Kidney tubule cell (primary cell): Measurements from ENCODE around the gene BMI1.
"Not testable (repeated sequence)": the region's sequence is repeated elsewhere in the genome, so short reads cannot be mapped to it uniquely, and the experiment has no call there.

Source experiments
- DNase-seq: peaks from one replicate; pipeline ENCODE4 v3.0.0-alpha.2; 2018; ENCODE audit warnings: low spot score

The BMI1 gene

DNA sequence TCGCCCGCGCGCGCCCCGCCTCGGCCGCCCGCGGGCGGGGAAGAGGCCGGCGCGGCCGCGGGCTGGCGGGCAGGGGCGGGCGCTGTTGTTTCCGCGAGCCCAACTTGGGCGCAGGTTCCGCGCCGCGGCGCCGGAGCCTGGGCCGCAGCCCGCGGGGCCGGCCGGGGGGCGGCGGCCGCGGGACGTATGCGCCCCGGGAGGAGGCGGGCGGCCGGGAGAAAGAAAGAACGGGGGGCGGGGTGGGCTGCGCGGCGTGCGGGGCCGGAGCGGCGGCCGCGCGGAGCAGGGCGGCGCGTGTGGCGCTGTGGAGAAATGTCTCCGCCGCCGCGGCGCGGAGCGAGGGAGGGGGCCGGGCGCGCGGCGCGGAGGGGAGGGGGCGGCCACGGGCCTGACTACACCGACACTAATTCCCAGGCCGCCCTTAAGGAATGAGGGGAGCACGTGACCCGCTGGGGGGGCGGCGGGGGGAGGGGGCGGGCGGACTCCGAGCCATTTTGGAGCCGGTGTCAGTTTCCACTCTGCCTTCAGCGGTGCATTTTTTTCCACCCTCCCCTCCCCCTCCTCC is at the start of gene BMI1:
Gene BMI1 (plus strand): TSS at position 509 of the 565 bp plus-strand sequence. CDS start 5,351 bp downstream, outside the sequence.
- peak; percentile 78 for DNase-seq

DNA sequence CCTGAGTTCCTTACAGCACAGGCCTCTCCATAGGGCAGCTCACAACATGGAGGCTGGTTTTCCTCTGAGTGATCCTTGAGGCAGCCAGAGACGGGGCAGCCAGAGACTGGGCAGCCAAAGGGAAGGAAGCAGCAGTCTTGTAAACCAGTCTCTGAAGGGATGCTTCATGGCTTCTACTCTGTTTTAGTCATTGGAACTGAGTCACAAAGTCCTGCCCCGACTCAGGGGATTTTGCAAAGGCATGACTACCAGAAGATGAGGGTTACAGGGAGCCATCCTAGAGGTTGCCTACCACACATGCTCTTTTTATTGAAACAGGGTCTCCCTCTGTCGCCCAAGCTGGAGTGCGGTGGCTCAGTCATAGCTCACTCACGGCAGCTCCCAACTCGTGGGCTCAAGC is 49.1 kb upstream of the BMI1 start:
- DNase-seq, result no peak

DNA sequence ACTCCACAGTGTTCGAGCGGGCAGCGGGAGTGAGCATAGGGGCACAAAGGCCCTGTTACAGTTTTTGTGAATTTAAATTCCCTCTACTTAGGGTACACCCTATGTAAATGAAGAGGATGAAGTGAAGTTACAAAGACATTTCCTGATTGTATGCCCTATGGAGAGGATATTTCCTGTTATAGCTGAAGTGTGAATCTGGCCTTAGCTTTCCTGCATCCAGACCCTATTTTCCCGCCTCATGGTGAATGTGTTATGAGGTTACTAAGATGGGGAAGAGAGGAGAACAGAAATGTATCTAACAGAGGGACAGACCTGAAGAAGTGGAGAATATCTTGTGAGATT is 42.5 kb upstream of the BMI1 start:
- no peak for DNase-seq

DNA sequence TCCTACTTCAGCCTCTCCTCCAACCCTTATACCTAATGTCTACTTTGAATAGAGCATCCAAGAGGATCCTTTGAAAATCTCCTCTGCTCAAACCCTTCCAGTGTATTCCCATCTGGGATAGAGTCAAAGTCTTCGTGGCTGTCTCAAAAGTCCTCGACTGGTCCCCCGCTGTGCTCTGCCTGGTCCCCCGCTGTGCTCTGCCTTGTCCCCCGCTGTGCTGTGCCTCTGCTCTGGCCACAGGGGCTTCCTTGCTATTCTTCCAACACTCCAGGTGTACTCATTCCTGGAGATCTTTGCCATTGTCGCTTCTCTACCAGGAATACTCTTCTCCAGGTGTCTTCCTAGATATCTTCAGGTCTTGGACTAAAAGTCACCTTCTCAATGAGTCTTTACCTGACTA is 40.8 kb upstream of the BMI1 start:
- no peak for DNase-seq

DNA sequence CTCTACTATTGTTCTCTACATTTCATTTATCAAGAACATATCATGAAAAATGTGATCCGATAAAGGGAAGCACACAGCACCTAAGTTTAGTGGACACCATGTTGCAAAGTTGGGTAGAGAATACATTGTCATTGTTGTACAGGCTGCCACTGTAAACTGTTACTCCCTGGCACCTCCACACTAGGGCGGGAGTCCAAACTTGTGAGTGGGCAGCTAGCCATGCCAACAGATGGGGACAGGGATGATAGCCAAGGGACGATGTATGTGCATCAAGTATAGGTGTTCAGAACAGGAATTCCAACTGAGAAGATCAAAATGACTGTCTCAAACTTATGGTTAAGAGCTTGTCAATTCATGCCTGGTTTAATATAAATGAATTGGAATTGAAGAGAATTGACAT is 35.8 kb upstream of the BMI1 start:
- DNase-seq, result no peak

DNA sequence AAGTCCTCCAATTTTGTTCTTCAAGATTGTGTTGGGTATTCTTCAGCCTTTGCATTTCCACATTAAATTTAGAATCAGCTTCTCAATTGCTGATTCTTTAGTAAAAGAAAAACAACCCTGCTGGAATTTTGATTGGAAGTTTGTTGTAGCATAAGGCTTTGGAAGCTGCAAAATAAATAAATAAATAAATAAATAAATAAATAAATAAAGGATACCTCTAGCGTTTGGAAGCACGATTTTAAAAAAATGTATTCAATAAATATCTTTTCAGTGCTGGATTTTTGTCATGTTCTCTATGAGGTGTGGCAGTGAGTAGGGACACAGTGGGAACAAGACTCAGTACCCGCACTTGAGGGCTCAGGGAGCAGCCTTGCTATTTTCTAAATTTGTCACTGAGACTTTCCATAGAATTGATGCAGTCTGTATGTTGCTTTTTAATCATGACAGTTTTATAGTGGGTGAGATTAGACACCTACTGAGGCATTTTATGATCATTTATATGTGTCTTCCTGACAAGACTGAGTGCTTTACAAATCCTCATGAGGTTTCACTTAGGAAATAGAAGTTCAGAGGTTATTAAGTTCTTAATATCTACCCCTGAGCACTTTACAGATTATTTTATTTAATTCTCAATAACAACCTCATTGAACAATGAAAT is 27.0 kb upstream of the BMI1 start:
- DNase-seq, result no peak

DNA sequence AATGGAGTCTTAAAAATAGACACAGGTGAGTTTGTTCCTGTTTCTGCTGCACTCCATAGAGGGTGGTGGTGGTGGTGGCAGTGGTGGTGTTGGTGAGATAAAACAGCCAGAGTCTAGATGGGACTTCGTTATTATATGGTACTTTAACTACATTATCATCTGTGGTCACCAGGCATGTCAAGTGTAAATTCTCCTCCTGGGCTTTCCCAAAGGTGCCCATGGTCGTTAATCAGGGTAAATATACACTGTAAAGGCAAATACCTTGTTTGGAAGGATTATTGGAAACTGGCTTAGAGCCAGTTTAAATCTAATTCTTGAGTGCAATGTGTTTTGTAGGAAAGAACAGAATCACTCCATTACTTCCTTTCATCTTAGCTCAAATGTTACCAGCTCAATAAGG is 26.2 kb upstream of the BMI1 start:
- no peak for DNase-seq

DNA sequence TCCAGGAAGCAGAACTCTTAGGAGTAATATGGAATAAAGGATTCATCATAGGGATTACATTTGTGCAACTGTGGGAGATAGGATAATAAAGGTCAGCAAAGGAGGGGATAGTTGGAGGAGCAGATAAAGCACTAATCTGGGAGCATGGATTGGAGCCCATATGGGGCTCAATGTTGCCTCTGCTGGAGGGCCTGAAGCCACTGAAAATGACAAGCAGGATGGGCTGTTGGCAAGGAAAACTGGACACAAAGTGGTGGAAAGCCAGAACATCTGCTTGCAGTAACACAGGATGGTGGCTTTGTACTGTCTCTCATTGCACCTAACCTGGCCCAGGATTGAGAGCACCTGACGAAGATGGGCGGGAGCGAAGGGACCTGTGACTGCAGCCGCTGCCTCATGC is 19.7 kb upstream of the BMI1 start:
- DNase-seq, result no peak

DNA sequence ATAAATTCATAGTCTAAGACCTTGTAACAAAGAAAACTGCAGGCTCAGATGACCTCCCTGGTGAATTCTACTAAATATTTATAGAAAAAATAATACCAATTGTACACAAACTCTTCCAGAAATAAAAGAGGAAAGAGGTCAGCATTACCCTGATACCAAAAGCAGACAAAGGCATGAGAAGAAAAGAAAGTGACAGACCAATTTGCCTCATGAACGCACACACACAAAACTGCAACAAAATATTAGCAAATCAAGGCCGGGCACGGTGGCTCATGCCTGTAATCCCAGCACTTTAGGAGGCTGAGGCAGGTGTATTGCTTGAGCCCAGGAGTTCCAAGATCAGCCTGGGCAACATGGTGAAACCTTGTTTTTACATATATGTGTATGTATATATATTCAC is 17.4 kb upstream of the BMI1 start:
- no peak for DNase-seq

DNA sequence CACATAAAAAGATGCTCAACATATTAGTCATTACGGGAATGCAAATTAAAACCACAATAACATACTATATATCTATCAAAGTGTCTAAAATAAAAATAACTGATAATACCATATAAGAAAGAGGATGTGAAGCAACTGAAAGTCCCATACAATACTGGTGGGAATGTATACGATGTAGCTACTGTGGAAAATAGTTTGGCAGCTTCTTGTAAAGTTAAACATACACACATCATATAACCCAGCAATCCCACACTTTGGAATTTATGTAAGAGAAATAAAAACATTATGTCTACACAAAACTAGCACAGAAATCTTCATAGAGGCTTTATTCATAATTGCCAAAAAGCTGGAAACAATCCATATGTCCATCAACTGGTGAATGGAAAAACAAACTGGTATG is 15.2 kb upstream of the BMI1 start:
- DNase-seq, result no peak

DNA sequence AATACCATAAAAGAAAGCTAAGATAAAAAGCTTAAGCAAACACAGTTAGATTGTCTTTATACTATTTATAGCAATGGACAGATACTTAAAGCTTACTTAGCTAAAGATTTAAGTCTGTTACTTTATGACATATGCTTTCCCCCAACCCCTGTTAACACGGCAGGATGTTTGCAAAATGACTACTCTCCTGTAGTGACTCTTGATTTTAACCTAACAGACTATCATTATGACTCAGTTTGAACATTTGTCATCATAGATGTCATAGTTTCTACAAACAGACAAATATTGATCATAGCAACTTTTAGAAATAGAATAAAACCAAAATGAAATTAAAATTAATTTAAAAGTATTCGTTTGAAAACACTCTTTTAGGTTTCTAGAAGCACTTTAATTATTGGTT is 12.5 kb upstream of the BMI1 start:
- peak; percentile 63 for DNase-seq

DNA sequence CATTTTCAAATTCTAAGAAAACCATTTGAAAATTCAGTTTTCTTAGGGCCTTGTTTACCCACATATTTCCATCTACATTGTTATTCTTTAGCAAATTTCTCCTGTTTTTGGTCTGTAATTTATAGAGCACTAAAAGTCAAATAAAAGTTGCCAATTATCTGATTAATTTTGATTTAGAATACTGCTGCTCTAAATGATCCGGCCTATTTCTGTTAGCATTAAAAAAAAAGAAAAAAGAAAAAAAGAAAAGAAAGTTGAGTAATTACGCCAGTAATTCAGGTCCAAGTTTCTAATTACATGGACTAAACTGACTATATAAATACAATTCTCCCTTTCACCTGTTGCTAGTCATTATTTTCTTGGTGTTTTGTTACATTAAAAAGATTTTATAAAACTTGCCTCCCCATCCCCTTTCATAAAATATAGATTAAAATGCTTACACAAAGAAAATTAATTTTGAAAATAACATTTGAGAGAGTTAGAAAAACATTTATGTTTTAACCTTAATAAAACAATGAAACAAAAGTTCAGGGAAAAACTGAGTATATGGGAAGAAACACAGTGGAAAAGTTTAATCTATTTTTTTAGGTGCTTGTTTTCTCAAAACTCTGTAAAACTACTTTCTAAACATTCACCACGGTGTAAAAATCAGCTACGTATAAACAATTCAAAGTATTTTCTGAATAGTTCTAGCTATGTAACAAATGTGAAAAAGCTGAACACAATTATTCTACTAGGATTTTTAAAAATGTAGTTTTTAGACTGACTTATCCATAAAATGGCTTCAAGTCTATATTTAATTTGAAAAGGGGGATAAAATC is 11.5 kb upstream of the BMI1 start:
- DNase-seq, result no peak

DNA sequence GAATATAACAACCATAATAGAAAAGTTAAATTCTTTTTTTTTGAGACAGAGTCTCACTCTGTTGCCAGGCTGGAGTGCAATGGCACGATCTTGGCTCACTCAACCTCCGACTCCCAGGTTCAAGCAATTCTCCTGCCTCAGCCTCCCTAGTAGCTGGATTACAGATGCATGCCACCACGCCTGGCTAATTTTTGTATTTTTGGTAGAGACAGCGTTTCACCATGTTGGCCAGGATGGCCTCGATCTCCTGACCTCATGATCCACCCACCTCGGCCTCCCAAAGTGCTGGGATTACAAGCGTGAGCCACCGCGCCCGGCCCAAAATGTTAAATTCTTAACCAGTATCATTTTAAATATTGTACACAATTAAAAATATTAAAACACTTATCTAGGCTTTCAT is 10.9 kb upstream of the BMI1 start:
- DNase-seq, result not testable (repeated sequence)

DNA sequence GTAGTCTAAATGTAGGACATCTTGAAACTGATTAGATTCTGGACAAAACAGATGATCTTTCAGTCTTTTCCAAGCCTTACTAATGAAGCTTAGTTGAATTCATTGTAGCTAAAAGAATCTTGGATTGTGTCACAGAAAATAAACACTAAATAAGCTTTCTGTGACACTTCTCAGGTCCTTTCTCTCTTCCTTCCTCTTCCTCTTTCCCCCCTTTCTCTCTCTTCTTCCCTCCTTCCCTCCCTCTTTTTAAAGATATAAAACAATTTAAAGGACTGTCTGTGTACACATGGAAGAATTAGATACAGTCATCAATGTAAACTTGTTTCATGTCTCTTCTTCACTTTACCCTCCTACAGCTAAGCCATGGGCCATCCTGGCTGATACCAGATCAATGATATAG is 10.0 kb upstream of the BMI1 start:
- no peak for DNase-seq

DNA sequence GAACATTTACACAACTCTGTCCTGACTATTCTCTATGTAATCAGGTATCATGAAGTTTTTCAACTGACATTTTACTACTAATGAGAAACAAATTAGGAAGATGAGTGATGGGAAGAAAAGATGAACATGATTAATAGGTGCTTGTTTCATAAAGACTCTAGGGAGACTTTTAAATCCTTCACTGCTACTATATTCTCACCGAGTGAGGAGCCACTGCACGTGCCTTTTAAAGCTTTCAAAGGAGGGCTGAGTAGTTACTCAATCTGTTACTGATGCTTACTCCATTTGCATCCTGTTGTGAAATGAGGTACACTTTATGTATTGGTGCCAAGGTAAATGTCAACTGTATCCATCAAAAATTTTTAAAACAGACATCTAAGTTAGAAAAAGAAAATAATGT is 6.0 kb upstream of the BMI1 start:
- DNase-seq, result no peak

DNA sequence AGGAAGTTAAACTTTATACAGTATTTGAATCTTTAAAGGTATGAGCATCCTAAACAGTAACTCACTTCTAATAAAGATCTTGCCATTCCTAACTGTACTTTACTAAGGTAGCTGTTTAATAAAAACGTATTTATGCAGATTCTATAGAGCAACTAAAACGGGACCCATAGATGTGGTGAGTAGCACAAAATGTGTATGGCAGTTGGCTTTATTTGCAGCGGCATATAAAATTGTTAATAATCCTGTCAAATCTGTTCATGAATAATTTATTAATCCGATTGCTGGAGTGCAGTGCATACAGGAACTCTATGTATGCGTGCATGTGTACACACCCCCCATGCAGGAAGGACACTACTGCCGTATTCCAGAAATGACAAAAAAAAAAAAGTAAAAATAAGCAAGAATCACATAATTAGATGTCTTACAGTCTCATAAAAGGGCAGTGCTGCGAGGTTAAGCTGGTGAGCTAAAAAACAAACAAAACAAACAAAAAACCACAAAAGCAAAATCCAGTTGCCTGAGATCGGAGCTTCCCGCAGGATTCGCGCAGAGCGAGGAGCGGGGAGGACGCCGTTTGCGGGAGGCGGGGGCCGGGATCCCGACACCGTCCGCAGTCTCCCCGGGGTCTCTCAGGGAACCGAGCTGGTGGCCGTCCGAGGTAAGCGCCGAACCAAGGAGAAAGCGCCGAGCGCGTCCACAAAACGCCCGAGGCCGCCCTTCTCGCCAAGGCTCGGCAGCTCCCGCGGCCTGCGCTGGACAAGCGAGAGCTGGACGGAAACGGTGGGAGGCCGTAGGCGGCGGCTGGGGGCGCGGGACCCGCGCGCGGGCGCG is 5.2 kb upstream of the BMI1 start:
- DNase-seq, result peak; percentile 14

DNA sequence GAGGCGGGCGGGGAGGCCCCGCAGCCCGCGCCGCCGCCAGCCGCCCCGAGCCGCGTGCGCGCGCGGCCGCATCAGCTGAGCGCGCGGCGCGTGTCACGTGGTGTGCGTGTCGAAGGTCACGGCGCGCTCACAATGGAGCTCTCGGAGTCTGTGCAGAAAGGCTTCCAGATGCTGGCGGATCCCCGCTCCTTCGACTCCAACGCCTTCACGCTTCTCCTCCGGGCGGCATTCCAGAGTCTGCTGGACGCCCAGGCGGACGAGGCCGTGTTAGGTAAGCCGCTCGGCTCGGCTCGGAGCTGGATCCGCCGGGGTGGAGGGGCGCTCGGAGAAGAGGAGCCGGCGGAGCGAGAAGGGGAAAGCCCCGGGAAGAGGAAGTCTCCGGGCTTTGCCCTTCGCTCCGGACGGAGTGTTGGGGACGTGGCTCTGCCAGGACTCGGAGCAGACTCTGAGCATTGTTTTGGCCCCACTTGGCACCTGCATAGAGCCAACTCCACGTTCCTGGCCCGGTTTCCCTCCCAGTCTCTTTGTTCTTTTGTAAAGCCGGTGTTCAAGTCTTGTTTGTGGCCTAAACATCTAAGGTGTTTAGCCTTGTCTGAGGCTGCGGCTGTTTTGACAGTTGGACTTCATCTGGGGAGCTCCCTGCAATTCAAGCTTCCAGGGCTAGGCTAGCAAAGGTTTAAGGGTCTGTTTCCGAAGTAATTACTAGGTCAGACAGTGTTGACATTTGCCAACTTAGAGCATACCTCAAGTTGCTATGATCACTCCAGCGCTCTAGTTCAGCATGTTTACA is 4.4 kb upstream of the BMI1 start, which contains the start of gene COMMD3:
Gene COMMD3 (plus strand): TSS at position 103 of the 790 bp plus-strand sequence. CDS start 30 bp downstream, at position 133.
- peak; percentile 85 for DNase-seq

DNA sequence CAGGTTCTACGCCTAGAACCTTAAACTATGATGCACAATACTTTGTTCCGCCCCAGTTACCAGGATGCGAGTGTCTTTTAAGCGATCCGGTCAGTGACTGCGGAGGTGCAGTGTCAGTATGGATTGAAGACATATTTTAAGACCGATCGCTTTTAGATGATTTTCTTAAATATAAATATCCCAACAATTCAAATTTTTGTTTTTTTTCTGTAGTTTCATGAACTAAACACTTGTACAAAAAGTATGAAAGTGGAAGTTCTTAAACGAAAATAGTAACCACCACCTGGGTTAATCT is 3.9 kb upstream of the BMI1 start:
- no peak for DNase-seq

DNA sequence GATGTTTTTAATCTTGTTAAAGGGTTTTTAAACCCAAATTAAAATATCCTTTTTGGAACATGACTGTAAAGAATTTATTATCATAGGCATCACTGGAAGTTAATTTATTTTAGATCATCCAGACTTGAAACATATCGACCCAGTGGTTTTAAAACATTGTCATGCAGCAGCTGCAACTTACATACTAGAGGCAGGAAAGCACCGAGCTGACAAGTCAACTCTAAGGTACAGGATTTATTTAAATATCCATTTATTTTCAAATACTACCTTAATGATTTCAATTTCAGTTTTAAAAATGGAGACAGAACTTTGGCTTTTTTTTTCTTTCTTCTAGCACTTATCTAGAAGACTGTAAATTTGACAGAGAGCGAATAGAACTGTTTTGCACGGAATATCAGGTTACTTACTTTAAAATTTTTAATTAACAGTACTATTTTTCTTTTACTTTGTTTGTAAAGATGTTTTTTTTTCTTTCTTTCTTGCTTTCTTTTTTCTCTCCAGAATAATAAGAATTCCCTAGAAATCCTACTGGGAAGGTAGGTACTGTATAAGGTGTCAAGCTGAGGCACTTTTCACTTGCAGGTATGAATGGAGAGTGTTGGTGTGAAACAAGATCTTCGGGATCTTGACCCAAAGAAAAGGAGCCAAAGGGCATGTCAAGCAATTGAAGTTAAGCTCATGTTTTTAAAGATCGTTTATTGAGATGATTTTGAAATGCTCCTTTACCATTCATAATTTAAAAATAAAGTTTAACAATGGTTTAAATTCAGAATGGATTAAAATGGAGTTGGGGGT is 2.9 kb upstream of the BMI1 start:
- DNase-seq, result no peak

DNA sequence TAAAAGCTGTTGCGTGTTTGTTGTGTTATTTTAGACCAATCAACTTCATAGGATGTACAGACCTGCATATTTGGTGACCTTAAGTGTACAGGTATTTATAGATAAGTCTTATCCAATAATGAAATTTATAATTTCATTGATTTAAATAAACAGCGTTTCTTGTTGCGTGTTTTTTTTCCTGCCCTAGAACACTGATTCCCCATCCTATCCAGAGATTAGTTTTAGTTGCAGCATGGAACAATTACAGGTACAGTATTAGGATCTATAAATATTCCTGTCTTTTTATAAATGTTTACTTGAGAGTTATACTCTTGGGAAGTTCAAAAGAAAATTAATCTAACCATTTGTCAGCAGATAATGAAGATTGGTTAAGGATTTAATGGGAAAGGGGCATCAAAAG is 2.1 kb upstream of the BMI1 start:
- no peak for DNase-seq

DNA sequence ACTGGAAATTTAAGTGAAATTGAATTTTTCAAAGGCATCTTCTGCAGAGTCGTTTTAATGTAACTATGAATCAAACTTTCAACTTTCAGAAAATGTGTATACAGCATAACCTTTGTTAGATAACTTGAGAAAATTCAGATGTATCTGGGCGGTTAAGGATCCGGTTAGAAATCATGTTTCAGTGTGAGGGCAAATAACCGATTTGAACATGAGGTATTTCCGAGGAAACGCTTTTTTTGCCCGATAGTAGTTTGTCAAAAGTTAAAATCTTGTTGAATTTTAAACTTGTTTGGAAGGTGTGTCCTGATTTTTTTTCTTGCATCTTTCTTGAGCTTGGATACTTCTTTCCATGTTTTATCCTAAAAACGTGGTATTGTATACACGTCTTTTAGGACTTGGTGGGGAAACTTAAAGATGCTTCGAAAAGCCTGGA is 1.3 kb upstream of the BMI1 start:
- no peak for DNase-seq
